GM12873 (cell line): ENCODE data around the gene TNS3.

Source experiments
- CTCF ChIP-seq: IDR thresholded peaks from 2 replicates; pipeline ENCODE4 v1.5.1; 2012; ENCODE audit warnings: low read depth, mild to moderate bottlenecking, moderate library complexity, low read length, control low read depth; ENCODE audit not compliant: insufficient read depth; ENCODE audit errors: missing control alignments

The TNS3 gene

GRCh38 chr7:47418601-47419309 lies 163.2 kb downstream of the TNS3 start:
- no peak for TF ChIP-seq CTCF

- TF ChIP-seq CTCF: no peak
These were observed 165.1 kb downstream of the TNS3 start for GRCh38 chr7:47416492-47417480.

- no peak for TF ChIP-seq CTCF
These were observed 166.3 kb downstream of the TNS3 start for GRCh38 chr7:47415318-47416212.

- no peak for TF ChIP-seq CTCF
These were observed 167.3 kb downstream of the TNS3 start for GRCh38 chr7:47414342-47415317.

GRCh38 chr7:47413526-47414341 lies 168.2 kb downstream of the TNS3 start:
- no peak for TF ChIP-seq CTCF

GRCh38 chr7:47411901-47412300 lies 170.0 kb downstream of the TNS3 start:
- TF ChIP-seq CTCF: no peak
